COR-L47 (cell line): ENCODE measurements around the gene BUD23.
"Not testable (repeated sequence)": the region's sequence is repeated elsewhere in the genome, so short reads cannot be mapped to it uniquely, and the experiment has no call there.

Experiments
- DNase-seq: peaks from one replicate; lab custom pipeline; 2025; lab: John Stamatoyannopoulos, UW

The BUD23 gene

GRCh38 chr7:73719806-73720169 lies 36.4 kb downstream of the BUD23 start:
- DNase-seq: no peak

- DNase-seq: not testable (repeated sequence)
Observed at GRCh38 chr7:73720443-73720842, 37.0 kb downstream of the BUD23 start.

GRCh38 chr7:73721377-73721817 lies 38.0 kb downstream of the BUD23 start:
- DNase-seq: peak; percentile 95

- not testable (repeated sequence) for DNase-seq
Observed at GRCh38 chr7:73722182-73722581, 38.8 kb downstream of the BUD23 start.

- no peak for DNase-seq
Observed at GRCh38 chr7:73722785-73723184, 39.4 kb downstream of the BUD23 start.

- DNase-seq: no peak
Observed at GRCh38 chr7:73723813-73724212, 40.4 kb downstream of the BUD23 start.

- DNase-seq: no peak
Observed at GRCh38 chr7:73726083-73726466, 42.7 kb downstream of the BUD23 start.

- DNase-seq: no peak
Observed at GRCh38 chr7:73727952-73728351, 44.6 kb downstream of the BUD23 start.

GRCh38 chr7:73728551-73728950 lies 45.2 kb downstream of the BUD23 start:
- no peak for DNase-seq

- no peak for DNase-seq
Observed at GRCh38 chr7:73730485-73730884, 47.1 kb downstream of the BUD23 start.

GRCh38 chr7:73732397-73732796 lies 49.0 kb downstream of the BUD23 start:
- no peak for DNase-seq

GRCh38 chr7:73734619-73735527 lies 51.5 kb downstream of the BUD23 start:
- DNase-seq: peak; percentile 75

GRCh38 chr7:73735528-73735905 lies 52.1 kb downstream of the BUD23 start:
- DNase-seq: no peak

GRCh38 chr7:73736885-73737284 lies 53.5 kb downstream of the BUD23 start:
- DNase-seq: no peak

GRCh38 chr7:73737491-73738219 lies 54.3 kb downstream of the BUD23 start:
- DNase-seq: no peak

GRCh38 chr7:73738220-73738611 lies 54.8 kb downstream of the BUD23 start:
- DNase-seq: peak; percentile 58

GRCh38 chr7:73738612-73739386 lies 55.4 kb downstream of the BUD23 start, which contains the start of gene ABHD11:
Gene ABHD11 (minus strand): TSS chr7:73738802. CDS start chr7:73738770, 32 bp downstream.
- DNase-seq: peak; percentile 98

GRCh38 chr7:73739387-73739767 lies 56.0 kb downstream of the BUD23 start:
- DNase-seq: no peak

- DNase-seq: no peak
Observed at GRCh38 chr7:73740212-73740611, 56.8 kb downstream of the BUD23 start.

GRCh38 chr7:73740771-73741170 lies 57.4 kb downstream of the BUD23 start:
- no peak for DNase-seq

- peak; percentile 47 for DNase-seq
Observed at GRCh38 chr7:73741600-73741999, 58.2 kb downstream of the BUD23 start.

GRCh38 chr7:73742338-73742752 lies 58.9 kb downstream of the BUD23 start:
- DNase-seq: no peak
